Stimulated activated naive CD4-positive, alpha-beta T cell treated with Interleukin-2 at 50 U/mL for 16 hours (primary cell): ENCODE measurements around the gene NEU3.
"Not testable (repeated sequence)": the region's sequence is repeated elsewhere in the genome, so short reads cannot be mapped to it uniquely, and the experiment has no call there.

Experiments used
- DNase-seq: peaks from one replicate; lab custom pipeline; 2025; lab: John Stamatoyannopoulos, UW

Gene NEU3

GRCh38 chr11:74988541-74989259 is at the start of gene NEU3:
Gene NEU3 (plus strand): TSS chr11:74988933. CDS start chr11:74989061, 128 bp downstream.
- peak; percentile 84 for DNase-seq

GRCh38 chr11:74941492-74941891 is 47.2 kb upstream of the NEU3 start:
- DNase-seq = no peak

- no peak for DNase-seq
Measured at GRCh38 chr11:74942073-74942759, 46.5 kb upstream of the NEU3 start.

GRCh38 chr11:74948546-74948897 is 40.2 kb upstream of the NEU3 start:
- no peak for DNase-seq

GRCh38 chr11:74948898-74949752 is 39.6 kb upstream of the NEU3 start, which contains the start of the genes SPCS2 and XRRA1:
Gene SPCS2 (plus strand): TSS chr11:74949266. CDS start chr11:74949286, 20 bp downstream.
Gene XRRA1 (minus strand): TSS chr11:74949091. CDS start chr11:74940878, 8,213 bp downstream.
- peak; percentile 99 for DNase-seq

GRCh38 chr11:74949753-74950137 is 39.0 kb upstream of the NEU3 start:
- DNase-seq = no peak

GRCh38 chr11:74950374-74950969 is 38.3 kb upstream of the NEU3 start:
- DNase-seq = no peak

GRCh38 chr11:74951226-74951625 is 37.5 kb upstream of the NEU3 start:
- DNase-seq = no peak

- DNase-seq = no peak
Measured at GRCh38 chr11:74952752-74953151, 36.0 kb upstream of the NEU3 start.

GRCh38 chr11:74953451-74953850 is 35.3 kb upstream of the NEU3 start:
- no peak for DNase-seq

GRCh38 chr11:74954199-74954598 is 34.5 kb upstream of the NEU3 start:
- no peak for DNase-seq

GRCh38 chr11:74956397-74957015 is 32.2 kb upstream of the NEU3 start:
- no peak for DNase-seq

GRCh38 chr11:74957937-74958629 is 30.6 kb upstream of the NEU3 start:
- no peak for DNase-seq

- DNase-seq = not testable (repeated sequence)
Measured at GRCh38 chr11:74960128-74960527, 28.6 kb upstream of the NEU3 start.

GRCh38 chr11:74966651-74967050 is 22.1 kb upstream of the NEU3 start:
- no peak for DNase-seq

- no peak for DNase-seq
Measured at GRCh38 chr11:74970852-74971395, 17.8 kb upstream of the NEU3 start.

GRCh38 chr11:74971424-74971823 is 17.3 kb upstream of the NEU3 start:
- no peak for DNase-seq

GRCh38 chr11:74978041-74978440 is 10.7 kb upstream of the NEU3 start:
- DNase-seq = no peak

- no peak for DNase-seq
Measured at GRCh38 chr11:74980634-74981033, 8.1 kb upstream of the NEU3 start.

- DNase-seq = no peak
Measured at GRCh38 chr11:74981888-74982287, 6.8 kb upstream of the NEU3 start.

- DNase-seq = no peak
Measured at GRCh38 chr11:74984070-74984469, 4.7 kb upstream of the NEU3 start.
